ENCODE measurements around the gene NUTM2A.
"Not testable (repeated sequence)": the region's sequence is repeated elsewhere in the genome, so short reads cannot be mapped to it uniquely, and the experiment has no call there.

DNA sequence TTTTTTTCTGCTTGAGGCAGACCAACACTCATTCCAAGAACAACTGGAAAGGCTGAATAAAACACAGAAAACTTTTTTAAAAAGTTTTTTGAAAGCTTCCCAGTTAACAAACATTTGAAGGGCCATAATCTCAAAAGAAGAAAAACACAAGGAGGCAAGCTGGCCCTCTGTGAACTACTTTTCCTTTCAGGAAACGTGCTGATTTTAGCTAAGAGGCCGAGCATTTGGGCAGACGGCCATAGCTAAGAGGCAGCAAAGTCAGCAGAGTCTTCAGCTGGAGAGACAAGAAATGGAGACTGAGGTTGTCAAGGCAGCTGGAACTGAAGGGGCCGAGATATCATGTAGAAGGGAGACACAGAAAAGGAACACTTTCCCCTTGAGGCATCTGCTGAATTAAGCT lies 18.3 kb upstream of the NUTM2A start:
- TF ChIP-seq, protein P1, sequence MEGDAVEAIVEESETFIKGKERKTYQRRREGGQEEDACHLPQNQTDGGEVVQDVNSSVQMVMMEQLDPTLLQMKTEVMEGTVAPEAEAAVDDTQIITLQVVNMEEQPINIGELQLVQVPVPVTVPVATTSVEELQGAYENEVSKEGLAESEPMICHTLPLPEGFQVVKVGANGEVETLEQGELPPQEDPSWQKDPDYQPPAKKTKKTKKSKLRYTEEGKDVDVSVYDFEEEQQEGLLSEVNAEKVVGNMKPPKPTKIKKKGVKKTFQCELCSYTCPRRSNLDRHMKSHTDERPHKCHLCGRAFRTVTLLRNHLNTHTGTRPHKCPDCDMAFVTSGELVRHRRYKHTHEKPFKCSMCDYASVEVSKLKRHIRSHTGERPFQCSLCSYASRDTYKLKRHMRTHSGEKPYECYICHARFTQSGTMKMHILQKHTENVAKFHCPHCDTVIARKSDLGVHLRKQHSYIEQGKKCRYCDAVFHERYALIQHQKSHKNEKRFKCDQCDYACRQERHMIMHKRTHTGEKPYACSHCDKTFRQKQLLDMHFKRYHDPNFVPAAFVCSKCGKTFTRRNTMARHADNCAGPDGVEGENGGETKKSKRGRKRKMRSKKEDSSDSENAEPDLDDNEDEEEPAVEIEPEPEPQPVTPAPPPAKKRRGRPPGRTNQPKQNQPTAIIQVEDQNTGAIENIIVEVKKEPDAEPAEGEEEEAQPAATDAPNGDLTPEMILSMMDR (IDR thresholded peaks at IDR 0.05 in 8 of 11, conservative IDR thresholded peaks at IDR 0.05 in 3 of 11): not testable (repeated sequence)
- TF ChIP-seq POLR2A (IDR thresholded peaks at IDR 0.05): not testable (repeated sequence)
